ENCODE results near the gene ADAMTS2.
"Not testable (repeated sequence)": the region's sequence is repeated elsewhere in the genome, so short reads cannot be mapped to it uniquely, and the experiment has no call there.

ADAMTS2 gene

GRCh38 chr5:179328291-179328690 is 17.0 kb downstream of the ADAMTS2 start:
- no peak overlapping the region for H3K4me3 ChIP-seq (ENCODE audit: control insufficient read depth in 1 of 7, extremely low read depth in 1 of 7, insufficient read depth in 4 of 7, low read depth in 2 of 7, low read length in 6 of 7)
- ChIA-PET CTCF (no interaction called here), POLR2A (no interaction called here)
- H3K36me3 ChIP-seq (ENCODE audit: control insufficient read depth in 4 of 4, insufficient read depth in 4 of 4, low read length in 3 of 4) = no peaks in the 10 kb centered on the region
- DNase-seq = no peak
- H3K27ac ChIP-seq (ENCODE audit: insufficient read depth in 1 of 2, low read depth in 1 of 2, low read length in 2 of 2, poor library complexity in 1 of 2, severe bottlenecking in 2 of 2) = no peak overlapping the region
- H3K9me3 ChIP-seq (ENCODE audit: control extremely low read depth in 1 of 5, control insufficient read depth in 4 of 5, insufficient read depth in 2 of 5, low read depth in 1 of 5, low read length in 4 of 5) = no peaks in the 10 kb centered on the region
- 95% methylated on average over 6 of the region's 6 CpGs for WGBS (ENCODE audit: insufficient coverage)
- peaks cover 0 to 35% (median 3%) of the 10 kb centered on the region in 5 experiments for H3K27me3 ChIP-seq (replicated peaks in 2 of 5; ENCODE audit: control insufficient read depth in 4 of 5, insufficient read depth in 5 of 5, low read length in 4 of 5)
- H3K4me1 ChIP-seq (ENCODE audit: control extremely low read depth in 1 of 4, control insufficient read depth in 4 of 4, insufficient read depth in 4 of 4, low read length in 3 of 4) = no peaks in the 10 kb centered on the region

- H3K36me3 ChIP-seq (ENCODE audit: control insufficient read depth in 4 of 4, insufficient read depth in 4 of 4, low read length in 3 of 4) = no peaks in the 10 kb centered on the region
- no peak overlapping the region for H3K4me3 ChIP-seq (ENCODE audit: control insufficient read depth in 1 of 7, extremely low read depth in 1 of 7, insufficient read depth in 4 of 7, low read depth in 2 of 7, low read length in 6 of 7)
- no peak overlapping the region for H3K27ac ChIP-seq (ENCODE audit: insufficient read depth in 1 of 2, low read depth in 1 of 2, low read length in 2 of 2, poor library complexity in 1 of 2, severe bottlenecking in 2 of 2)
- WGBS (ENCODE audit: insufficient coverage) = 89% methylated on average over 7 of the region's 15 CpGs
- POLR2A ChIA-PET = no interaction called here
- H3K4me1 ChIP-seq (ENCODE audit: control extremely low read depth in 1 of 4, control insufficient read depth in 4 of 4, insufficient read depth in 4 of 4, low read length in 3 of 4) = no peaks in the 10 kb centered on the region
- CTCF ChIA-PET = no interaction called here
- no peak for DNase-seq
- peaks cover 0 to 27% (median under 1%) of the 10 kb centered on the region in 5 experiments for H3K27me3 ChIP-seq (replicated peaks in 2 of 5; ENCODE audit: control insufficient read depth in 4 of 5, insufficient read depth in 5 of 5, low read length in 4 of 5)
- H3K9me3 ChIP-seq (ENCODE audit: control extremely low read depth in 1 of 5, control insufficient read depth in 4 of 5, insufficient read depth in 2 of 5, low read depth in 1 of 5, low read length in 4 of 5) = no peaks in the 10 kb centered on the region
Observed at GRCh38 chr5:179327021-179327735, 18.1 kb downstream of the ADAMTS2 start.

- 79% methylated on average over 15 of the region's 30 CpGs for WGBS (ENCODE audit: insufficient coverage)
- no peak overlapping the region for H3K27ac ChIP-seq (ENCODE audit: insufficient read depth in 1 of 2, low read depth in 1 of 2, low read length in 2 of 2, poor library complexity in 1 of 2, severe bottlenecking in 2 of 2)
- DNase-seq = no peak
- ChIA-PET POLR2A (no interaction called here), CTCF (no interaction called here)
- no peak overlapping the region for H3K4me3 ChIP-seq (ENCODE audit: control insufficient read depth in 1 of 7, extremely low read depth in 1 of 7, insufficient read depth in 4 of 7, low read depth in 2 of 7, low read length in 6 of 7)
- H3K36me3 ChIP-seq (ENCODE audit: control insufficient read depth in 4 of 4, insufficient read depth in 4 of 4, low read length in 3 of 4) = no peaks in the 10 kb centered on the region
- no peaks in the 10 kb centered on the region for H3K4me1 ChIP-seq (ENCODE audit: control extremely low read depth in 1 of 4, control insufficient read depth in 4 of 4, insufficient read depth in 4 of 4, low read length in 3 of 4)
- no peaks in the 10 kb centered on the region for H3K9me3 ChIP-seq (ENCODE audit: control extremely low read depth in 1 of 5, control insufficient read depth in 4 of 5, insufficient read depth in 2 of 5, low read depth in 1 of 5, low read length in 4 of 5)
- peaks cover 0 to 24% (median 0%) of the 10 kb centered on the region in 5 experiments for H3K27me3 ChIP-seq (replicated peaks in 2 of 5; ENCODE audit: control insufficient read depth in 4 of 5, insufficient read depth in 5 of 5, low read length in 4 of 5)
Observed at GRCh38 chr5:179326122-179326927, 18.9 kb downstream of the ADAMTS2 start.

- Histone ChIP-seq H3K4me1 (ENCODE audit: control extremely low read depth in 1 of 4, control insufficient read depth in 4 of 4, insufficient read depth in 4 of 4, low read length in 3 of 4) (no peaks in the 10 kb centered on the region), H3K27me3 (replicated peaks in 2 of 5; ENCODE audit: control insufficient read depth in 4 of 5, insufficient read depth in 5 of 5, low read length in 4 of 5) (peaks cover 0 to 23% (median 0%) of the 10 kb centered on the region in 5 experiments), H3K27ac (ENCODE audit: insufficient read depth in 1 of 2, low read depth in 1 of 2, low read length in 2 of 2, poor library complexity in 1 of 2, severe bottlenecking in 2 of 2) (no peak overlapping the region), H3K9me3 (ENCODE audit: control extremely low read depth in 1 of 5, control insufficient read depth in 4 of 5, insufficient read depth in 2 of 5, low read depth in 1 of 5, low read length in 4 of 5) (no peaks in the 10 kb centered on the region), H3K4me3 (ENCODE audit: control insufficient read depth in 1 of 7, extremely low read depth in 1 of 7, insufficient read depth in 4 of 7, low read depth in 2 of 7, low read length in 6 of 7) (no peak overlapping the region), H3K36me3 (ENCODE audit: control insufficient read depth in 4 of 4, insufficient read depth in 4 of 4, low read length in 3 of 4) (no peaks in the 10 kb centered on the region)
- CTCF ChIA-PET = no interaction called here
- POLR2A ChIA-PET = no interaction called here
- no peak for DNase-seq
- 99% methylated on average over 26 of the region's 28 CpGs for WGBS (ENCODE audit: insufficient coverage)
Observed at GRCh38 chr5:179325296-179326031, 19.8 kb downstream of the ADAMTS2 start.

- Histone ChIP-seq H3K4me1 (ENCODE audit: control extremely low read depth in 1 of 4, control insufficient read depth in 4 of 4, insufficient read depth in 4 of 4, low read length in 3 of 4) (no peaks in the 10 kb centered on the region), H3K27ac (ENCODE audit: insufficient read depth in 1 of 2, low read depth in 1 of 2, low read length in 2 of 2, poor library complexity in 1 of 2, severe bottlenecking in 2 of 2) (no peak overlapping the region), H3K9me3 (ENCODE audit: control extremely low read depth in 1 of 5, control insufficient read depth in 4 of 5, insufficient read depth in 2 of 5, low read depth in 1 of 5, low read length in 4 of 5) (no peaks in the 10 kb centered on the region), H3K4me3 (ENCODE audit: control insufficient read depth in 1 of 7, extremely low read depth in 1 of 7, insufficient read depth in 4 of 7, low read depth in 2 of 7, low read length in 6 of 7) (no peak overlapping the region), H3K27me3 (replicated peaks in 2 of 5; ENCODE audit: control insufficient read depth in 4 of 5, insufficient read depth in 5 of 5, low read length in 4 of 5) (peaks cover 0 to 23% (median 0%) of the 10 kb centered on the region in 5 experiments), H3K36me3 (ENCODE audit: control insufficient read depth in 4 of 4, insufficient read depth in 4 of 4, low read length in 3 of 4) (no peaks in the 10 kb centered on the region)
- POLR2A ChIA-PET = no interaction called here
- WGBS (ENCODE audit: insufficient coverage) = 92% methylated on average over 6 of the region's 6 CpGs
- CTCF ChIA-PET = no interaction called here
- DNase-seq = no peak
Observed at GRCh38 chr5:179324760-179325295, 20.4 kb downstream of the ADAMTS2 start.

GRCh38 chr5:179324316-179324715 is 20.9 kb downstream of the ADAMTS2 start:
- H3K27ac ChIP-seq (ENCODE audit: insufficient read depth in 1 of 2, low read depth in 1 of 2, low read length in 2 of 2, poor library complexity in 1 of 2, severe bottlenecking in 2 of 2); CTCF ChIA-PET; H3K36me3 ChIP-seq (ENCODE audit: control insufficient read depth in 4 of 4, insufficient read depth in 4 of 4, low read length in 3 of 4); H3K4me1 ChIP-seq (ENCODE audit: control extremely low read depth in 1 of 4, control insufficient read depth in 4 of 4, insufficient read depth in 4 of 4, low read length in 3 of 4); DNase-seq; H3K9me3 ChIP-seq (ENCODE audit: control extremely low read depth in 1 of 5, control insufficient read depth in 4 of 5, insufficient read depth in 2 of 5, low read depth in 1 of 5, low read length in 4 of 5); H3K4me3 ChIP-seq (ENCODE audit: control insufficient read depth in 1 of 7, extremely low read depth in 1 of 7, insufficient read depth in 4 of 7, low read depth in 2 of 7, low read length in 6 of 7); POLR2A ChIA-PET: not testable (repeated sequence)
- peaks cover 0 to 21% (median 0%) of the 10 kb centered on the region in 5 experiments for H3K27me3 ChIP-seq (replicated peaks in 2 of 5; ENCODE audit: control insufficient read depth in 4 of 5, insufficient read depth in 5 of 5, low read length in 4 of 5)
- 95% methylated on average over 4 of the region's 7 CpGs for WGBS (ENCODE audit: insufficient coverage)

Data from common myeloid progenitor, CD34-positive (primary cell).